HG03045 (cell line): ENCODE data around the gene IDS.
"Not testable (repeated sequence)": the region's sequence is repeated elsewhere in the genome, so short reads cannot be mapped to it uniquely, and the experiment has no call there.

ENCODE experiments used
- ATAC-seq: cut with Tn5 transposase; IDR thresholded peaks from one replicate; pipeline ENCODE4 v1.9.1; 2021; ENCODE audit warnings: mild to moderate bottlenecking, moderate library complexity; ENCODE audit not compliant: unreplicated experiment

Gene IDS

GRCh38 chrX:149527705-149528104 is 22.6 kb upstream of the IDS start:
- no peak for ATAC-seq

- ATAC-seq, result not testable (repeated sequence)
Measured at GRCh38 chrX:149526318-149527033, 21.4 kb upstream of the IDS start.

GRCh38 chrX:149525903-149526302 is 20.8 kb upstream of the IDS start:
- ATAC-seq, result peak; percentile 44

GRCh38 chrX:149525389-149525788 is 20.3 kb upstream of the IDS start:
- ATAC-seq, result peak; percentile 94

GRCh38 chrX:149522916-149523315 is 17.8 kb upstream of the IDS start:
- no peak for ATAC-seq

GRCh38 chrX:149521438-149521837 is 16.3 kb upstream of the IDS start:
- ATAC-seq, result no peak

- not testable (repeated sequence) for ATAC-seq
Measured at GRCh38 chrX:149520636-149521277, 15.7 kb upstream of the IDS start.

GRCh38 chrX:149518236-149518635 is 13.1 kb upstream of the IDS start:
- no peak for ATAC-seq

GRCh38 chrX:149517308-149517707 is 12.2 kb upstream of the IDS start:
- no peak for ATAC-seq

- ATAC-seq, result no peak
Measured at GRCh38 chrX:149516604-149517003, 11.5 kb upstream of the IDS start.

- ATAC-seq, result no peak
Measured at GRCh38 chrX:149515954-149516602, 11.0 kb upstream of the IDS start.

GRCh38 chrX:149513825-149514428 is 8.8 kb upstream of the IDS start:
- no peak for ATAC-seq

GRCh38 chrX:149512225-149512885 is 7.2 kb upstream of the IDS start:
- ATAC-seq, result peak; percentile 82

- ATAC-seq, result no peak
Measured at GRCh38 chrX:149511081-149511480, 6.0 kb upstream of the IDS start.

- ATAC-seq, result no peak
Measured at GRCh38 chrX:149510386-149510785, 5.3 kb upstream of the IDS start.

GRCh38 chrX:149508467-149508866 is 3.4 kb upstream of the IDS start:
- no peak for ATAC-seq

- no peak for ATAC-seq
Measured at GRCh38 chrX:149506349-149506748, 1.2 kb upstream of the IDS start.

GRCh38 chrX:149505671-149506070 is 565 bp upstream of the IDS start:
- no peak for ATAC-seq

GRCh38 chrX:149504226-149504914 is 736 bp downstream of the IDS start:
- ATAC-seq, result peak; percentile 32

- peak; percentile 66 for ATAC-seq
Measured at GRCh38 chrX:149503446-149503845, 1.7 kb downstream of the IDS start.

GRCh38 chrX:149502923-149503322 is 2.2 kb downstream of the IDS start:
- not testable (repeated sequence) for ATAC-seq
